GM12892 (cell line): ENCODE data around the gene PARL.

ENCODE experiments used
- POLR2A ChIP-seq: IDR thresholded peaks from 2 replicates; pipeline ENCODE4 v1.6.1; 2011; ENCODE audit warnings: low read depth, low read length, control low read depth
- POLR2AphosphoS5 ChIP-seq: IDR thresholded peaks from 2 replicates; pipeline ENCODE4 v1.6.1; 2011; ENCODE audit warnings: low read depth, low read length, control low read depth
- TAF1 ChIP-seq: IDR thresholded peaks from 2 replicates; pipeline ENCODE4 v1.6.1; 2011; ENCODE audit warnings: low read depth, mild to moderate bottlenecking, control low read depth, low read length, borderline replicate concordance

GRCh38 chr3:183911763-183912506 lies 27.3 kb upstream of the PARL start:
- no peak for TF ChIP-seq POLR2AphosphoS5
- TF ChIP-seq POLR2A, result no peak
- no peak for TF ChIP-seq TAF1
